ENCODE measurements around the gene NME3. TPM values are rescaled to one million over a fixed set of nuclear protein-coding genes. Genes with fewer than 3 reads are reported as not detected.

NME3 gene
- total RNA-seq, 2 experiments from 2014 or later: 23.7 to 43.6 TPM

- Mint-ChIP-seq H3K36me3 (ENCODE audit: low read depth) (peaks cover 8% of the 10 kb centered on the region), H3K27ac (no peak overlapping the region), H3K4me3 (no peak overlapping the region), H3K4me1 (peaks cover 17% of the 10 kb centered on the region), H3K27me3 (no peaks in the 10 kb centered on the region), H3K9me3 (ENCODE audit: low read depth) (no peaks in the 10 kb centered on the region)
- ChIA-PET POLR2A (no interaction called here), CTCF (no interaction called here)
- peak; percentile 6 for DNase-seq
- no peak for ATAC-seq
- intact Hi-C loops (cut with DNase I, micrococcal nuclease): no loop called here
Observed at GRCh38 chr16:1778200-1779179, 7.1 kb upstream of the NME3 start.

- CTCF ChIA-PET: no interaction called here
- H3K9me3 Mint-ChIP-seq (ENCODE audit: low read depth): no peaks in the 10 kb centered on the region
- H3K36me3 Mint-ChIP-seq (ENCODE audit: low read depth): peaks cover 6% of the 10 kb centered on the region
- POLR2A ChIA-PET: no interaction called here
- DNase-seq (peak; percentile 10), ATAC-seq (no peak)
- peaks cover 13% of the 10 kb centered on the region for H3K4me1 Mint-ChIP-seq
- intact Hi-C loops (cut with DNase I, micrococcal nuclease): no loop called here
- H3K27me3 Mint-ChIP-seq: no peaks in the 10 kb centered on the region
- H3K4me3 Mint-ChIP-seq: no peak overlapping the region
- H3K27ac Mint-ChIP-seq: no peak overlapping the region
Observed at GRCh38 chr16:1777375-1778199, 6.2 kb upstream of the NME3 start.

GRCh38 chr16:1776991-1777374, 5.6 kb upstream of the NME3 start:
- Mint-ChIP-seq H3K27me3 (no peaks in the 10 kb centered on the region), H3K9me3 (ENCODE audit: low read depth) (no peaks in the 10 kb centered on the region), H3K27ac (no peak overlapping the region), H3K36me3 (ENCODE audit: low read depth) (peaks cover 11% of the 10 kb centered on the region), H3K4me1 (peaks cover 13% of the 10 kb centered on the region), H3K4me3 (no peak overlapping the region)
- ChIA-PET CTCF (no interaction called here), POLR2A (no interaction called here)
- intact Hi-C loops (cut with DNase I, micrococcal nuclease): no loop called here
- DNase-seq: no peak
- ATAC-seq: no peak

- DNase-seq (peak; percentile 4), ATAC-seq (no peak)
- Mint-ChIP-seq H3K27me3 (no peaks in the 10 kb centered on the region), H3K27ac (no peak overlapping the region), H3K36me3 (ENCODE audit: low read depth) (peaks cover 14% of the 10 kb centered on the region), H3K4me1 (peaks cover 11% of the 10 kb centered on the region), H3K9me3 (ENCODE audit: low read depth) (no peaks in the 10 kb centered on the region), H3K4me3 (no peak overlapping the region)
- intact Hi-C loops (cut with DNase I, micrococcal nuclease): no loop called here
- ChIA-PET POLR2A (no interaction called here), CTCF (no interaction called here)
Observed at GRCh38 chr16:1776672-1776955, 5.3 kb upstream of the NME3 start.

- intact Hi-C loops (cut with DNase I, micrococcal nuclease): no loop called here
- CTCF ChIA-PET: interaction anchor here (0.6 kb wide), 2 partner anchors 60 to 360 kb away, joined by 3 read pairs; partner anchors contain the start of gene PKD1
- Mint-ChIP-seq H3K27ac (no peak overlapping the region), H3K9me3 (ENCODE audit: low read depth) (no peaks in the 10 kb centered on the region), H3K27me3 (no peaks in the 10 kb centered on the region), H3K4me1 (peaks cover 5% of the 10 kb centered on the region), H3K36me3 (ENCODE audit: low read depth) (peaks cover 12% of the 10 kb centered on the region), H3K4me3 (no peak overlapping the region)
- POLR2A ChIA-PET: no interaction called here
- ATAC-seq: no peak
- DNase-seq: no peak
Observed at GRCh38 chr16:1775846-1776671, 4.7 kb upstream of the NME3 start.

GRCh38 chr16:1775006-1775845, 3.9 kb upstream of the NME3 start:
- Mint-ChIP-seq H3K27ac (no peak overlapping the region), H3K4me3 (peak overlapping the region; percentile 26), H3K4me1 (peaks cover 6% of the 10 kb centered on the region), H3K36me3 (ENCODE audit: low read depth) (peaks cover 17% of the 10 kb centered on the region), H3K27me3 (no peaks in the 10 kb centered on the region), H3K9me3 (ENCODE audit: low read depth) (no peaks in the 10 kb centered on the region)
- ATAC-seq (no peak), DNase-seq (no peak)
- intact Hi-C loops (cut with DNase I, micrococcal nuclease): no loop called here
- POLR2A ChIA-PET: interaction anchor here (0.7 to 5.2 kb wide), 2 partner anchors 7 to 10 kb away, joined by 3 to 39 read pairs; partner anchors contain the start of genes NUBP2 and SPSB3
- CTCF ChIA-PET: interaction anchor here (0.6 kb wide), 2 partner anchors 59 to 361 kb away, joined by 3 read pairs; partner anchors contain the start of gene PKD1

GRCh38 chr16:1774448-1774780, 3.1 kb upstream of the NME3 start:
- intact Hi-C loops (cut with DNase I, micrococcal nuclease): loop anchor here (5.0 kb wide), 4 partner anchors 67 to 1092 kb away; partner anchors contain the start of genes GNPTG (in 1 of the 2), JMJD8 (in 1 of the 2), MAPK8IP3 (in 1 of the 2) and STUB1 (in 1 of the 2)
- H3K27ac Mint-ChIP-seq: no peak overlapping the region

GRCh38 chr16:1773703-1774447, 2.5 kb upstream of the NME3 start:
- H3K36me3 Mint-ChIP-seq (ENCODE audit: low read depth): peaks cover 19% of the 10 kb centered on the region
- no peaks in the 10 kb centered on the region for H3K27me3 Mint-ChIP-seq
- peak overlapping the region; percentile 83 for H3K27ac Mint-ChIP-seq

More at GRCh38 chr16:1774448-1774780, 3.1 kb upstream of the NME3 start:
- Mint-ChIP-seq H3K9me3 (ENCODE audit: low read depth) (no peaks in the 10 kb centered on the region), H3K36me3 (ENCODE audit: low read depth) (peaks cover 19% of the 10 kb centered on the region), H3K4me1 (peaks cover 9% of the 10 kb centered on the region), H3K4me3 (peak overlapping the region; percentile 94), H3K27me3 (no peaks in the 10 kb centered on the region)
- ChIA-PET POLR2A (interaction anchor here (0.7 to 5.2 kb wide), 2 partner anchors 8 to 9 kb away, joined by 3 to 39 read pairs; partner anchors contain the start of genes NUBP2 and SPSB3), CTCF (interaction anchor here (1.0 kb wide), 1 partner anchor 8 kb away, joined by 5 read pairs; the partner anchor contains the start of genes NUBP2 and SPSB3)
- no peak for DNase-seq
- ATAC-seq: no peak

GRCh38 chr16:1772908-1773702, 1.8 kb upstream of the NME3 start, which contains the start of gene MRPS34:
Gene MRPS34, minus strand, starts transcription at chr16:1773134. Its CDS starts 15 bp downstream, at chr16:1773119.
- Mint-ChIP-seq H3K4me3 (peak within 1 kb of the TSS; percentile 94), H3K27ac (peak within 1 kb of the TSS; percentile 99), H3K9me3 (ENCODE audit: low read depth) (no peaks in the 10 kb centered on the region), H3K36me3 (ENCODE audit: low read depth) (peaks cover 19% of the 10 kb centered on the region), H3K27me3 (no peaks in the 10 kb centered on the region), H3K4me1 (peaks cover 9% of the 10 kb centered on the region)
- ChIA-PET POLR2A (interaction anchor here (1.4 to 5.2 kb wide), 2 partner anchors 10 to 192 kb away, joined by 3 to 39 read pairs; partner anchors contain the start of genes NUBP2, RPS2 and SPSB3), CTCF (interaction anchor here (0.7 to 2.0 kb wide), 4 partner anchors 10 to 1239 kb away, joined by 3 to 16 read pairs (median 4); partner anchors contain the start of genes NUBP2 and SPSB3)
- DNase-seq (peak; percentile 90), ATAC-seq (peak; percentile 53)
- intact Hi-C loops (cut with DNase I, micrococcal nuclease): loop anchor here (1.0 to 5.0 kb wide), 18 partner anchors 9 to 1091 kb away; partner anchors contain the start of genes MAPK8IP3 (in 2 of the 2), NUBP2 (in 2 of the 2), SPSB3 (in 2 of the 2) and CRAMP1 (in 1 of the 2)

More at GRCh38 chr16:1773703-1774447, 2.5 kb upstream of the NME3 start:
- ATAC-seq (peak; percentile 3), DNase-seq (peak; percentile 52)
- POLR2A ChIA-PET: interaction anchor here (5.2 kb wide), 1 partner anchor 9 kb away, joined by 39 read pairs; the partner anchor contains the start of genes NUBP2 and SPSB3
- Mint-ChIP-seq H3K4me1 (peaks cover 9% of the 10 kb centered on the region), H3K4me3 (peak overlapping the region; percentile 94), H3K9me3 (ENCODE audit: low read depth) (no peaks in the 10 kb centered on the region)
- CTCF ChIA-PET: interaction anchor here (0.7 to 1.0 kb wide), 3 partner anchors 9 to 1238 kb away, joined by 3 to 5 read pairs (median 4); partner anchors contain the start of genes NUBP2 and SPSB3
- intact Hi-C loops (cut with DNase I, micrococcal nuclease): loop anchor here (1.0 to 5.0 kb wide), 18 partner anchors 8 to 1092 kb away; partner anchors contain the start of genes MAPK8IP3 (in 2 of the 2), NUBP2 (in 2 of the 2), SPSB3 (in 2 of the 2) and CRAMP1 (in 1 of the 2)
